ENCODE data around the gene RAE1. TPM values are rescaled to one million over a fixed set of nuclear protein-coding genes. Genes with fewer than 3 reads are reported as not detected.
A peak's percentile ranks its signal among the peaks of the same experiment; 100 is the strongest.

The RAE1 gene
- total and polyA plus RNA-seq, 2 of the 8 experiments (the other 6 are each of a cell fraction or from before 2014, with no cell fraction given), result 35.9 to 44.9 TPM

GRCh38 chr20:57351042-57351783 lies at the start of gene RAE1 (continued):
- TF ChIP-seq, protein P1, sequence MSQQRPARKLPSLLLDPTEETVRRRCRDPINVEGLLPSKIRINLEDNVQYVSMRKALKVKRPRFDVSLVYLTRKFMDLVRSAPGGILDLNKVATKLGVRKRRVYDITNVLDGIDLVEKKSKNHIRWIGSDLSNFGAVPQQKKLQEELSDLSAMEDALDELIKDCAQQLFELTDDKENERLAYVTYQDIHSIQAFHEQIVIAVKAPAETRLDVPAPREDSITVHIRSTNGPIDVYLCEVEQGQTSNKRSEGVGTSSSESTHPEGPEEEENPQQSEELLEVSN (IDR thresholded peaks at IDR 0.05), result peak; percentile 95
- TF ChIP-seq, protein P2, sequence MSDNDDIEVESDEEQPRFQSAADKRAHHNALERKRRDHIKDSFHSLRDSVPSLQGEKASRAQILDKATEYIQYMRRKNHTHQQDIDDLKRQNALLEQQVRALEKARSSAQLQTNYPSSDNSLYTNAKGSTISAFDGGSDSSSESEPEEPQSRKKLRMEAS (IDR thresholded peaks at IDR 0.05), result peak; percentile 91
- TF ChIP-seq SAP30 (IDR thresholded peaks at IDR 0.05; ENCODE audit: insufficient read depth, insufficient replicate concordance, low read length) (no peak), SUZ12 (IDR thresholded peaks at IDR 0.05; ENCODE audit: low read length) (no peak), KDM4A (IDR thresholded peaks at IDR 0.05; ENCODE audit: low read depth, low read length, severe bottlenecking) (peak; percentile 83), TBP (IDR thresholded peaks at IDR 0.05; ENCODE audit: low read depth, low read length) (peak; percentile 51; the same call in 1 of the 2 replicates), RBBP5 (IDR thresholded peaks at IDR 0.05; ENCODE audit: borderline replicate concordance, low read depth, low read length) (peak; percentile 86; the same call in 1 of the 2 replicates), CEBPB (IDR thresholded peaks at IDR 0.05; ENCODE audit: low read depth, low read length) (no peak), RAD21 (IDR thresholded peaks at IDR 0.05 in 1 of 2, conservative IDR thresholded peaks at IDR 0.05 in 1 of 2; ENCODE audit: low read depth in 2 of 2, low read length in 2 of 2) (no peak), GTF2F1 (IDR thresholded peaks at IDR 0.05; ENCODE audit: borderline replicate concordance, low read depth, low read length) (peak; percentile 24; the same call in 1 of the 2 replicates), EP300 (IDR thresholded peaks at IDR 0.05; ENCODE audit: borderline replicate concordance in 1 of 2, low read depth in 2 of 2, low read length in 2 of 2) (no peak), YY1 (IDR thresholded peaks at IDR 0.05; ENCODE audit: low read depth, low read length) (peak; percentile 86), SRF (IDR thresholded peaks at IDR 0.05; ENCODE audit: low read depth, low read length) (no peak), CTBP2 (IDR thresholded peaks at IDR 0.05; ENCODE audit: borderline replicate concordance, insufficient read depth, insufficient read length, low read length) (no peak), HDAC2 (IDR thresholded peaks at IDR 0.05; ENCODE audit: borderline replicate concordance in 1 of 2, low read depth in 2 of 2, low read length in 2 of 2) (no peak), SIX5 (IDR thresholded peaks at IDR 0.05; ENCODE audit: low read depth, low read length) (no peak), EZH2 (IDR thresholded peaks at IDR 0.05; ENCODE audit: low read depth, low read length, severe bottlenecking) (no peak), KDM1A (IDR thresholded peaks at IDR 0.05; ENCODE audit: borderline replicate concordance, low read length) (no peak), FOSL1 (IDR thresholded peaks at IDR 0.05; ENCODE audit: insufficient read depth, low read depth, low read length) (no peak)
- TF ChIP-seq, protein P3, sequence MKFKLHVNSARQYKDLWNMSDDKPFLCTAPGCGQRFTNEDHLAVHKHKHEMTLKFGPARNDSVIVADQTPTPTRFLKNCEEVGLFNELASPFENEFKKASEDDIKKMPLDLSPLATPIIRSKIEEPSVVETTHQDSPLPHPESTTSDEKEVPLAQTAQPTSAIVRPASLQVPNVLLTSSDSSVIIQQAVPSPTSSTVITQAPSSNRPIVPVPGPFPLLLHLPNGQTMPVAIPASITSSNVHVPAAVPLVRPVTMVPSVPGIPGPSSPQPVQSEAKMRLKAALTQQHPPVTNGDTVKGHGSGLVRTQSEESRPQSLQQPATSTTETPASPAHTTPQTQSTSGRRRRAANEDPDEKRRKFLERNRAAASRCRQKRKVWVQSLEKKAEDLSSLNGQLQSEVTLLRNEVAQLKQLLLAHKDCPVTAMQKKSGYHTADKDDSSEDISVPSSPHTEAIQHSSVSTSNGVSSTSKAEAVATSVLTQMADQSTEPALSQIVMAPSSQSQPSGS (IDR thresholded peaks at IDR 0.05; ENCODE audit: low read length), result no peak

Data from H1 (cell line).